ENCODE results near the gene TOMM40.

DNA sequence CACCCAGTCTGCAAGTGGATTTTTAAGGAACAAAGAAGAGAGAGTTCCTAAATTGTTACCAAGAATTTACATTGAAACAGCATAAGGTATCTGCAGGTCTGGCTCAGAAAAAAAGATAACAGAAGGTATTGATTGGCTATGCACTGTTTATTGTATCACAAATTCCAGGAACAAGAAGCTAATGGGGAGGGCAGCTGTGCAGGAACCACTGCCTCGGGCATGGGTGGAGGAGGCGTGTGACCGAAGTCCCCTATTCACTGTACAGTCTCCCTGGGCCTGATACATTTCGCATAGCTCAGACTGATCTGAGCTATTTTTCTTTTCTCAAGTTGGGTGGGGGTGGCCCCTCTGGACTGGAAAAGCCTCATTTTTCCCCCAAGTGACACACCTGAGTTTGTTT is 33.2 kb upstream of the TOMM40 start:
- TF ChIP-seq POLR2A (IDR thresholded peaks at IDR 0.05) = no peak
- TF ChIP-seq, protein P1, sequence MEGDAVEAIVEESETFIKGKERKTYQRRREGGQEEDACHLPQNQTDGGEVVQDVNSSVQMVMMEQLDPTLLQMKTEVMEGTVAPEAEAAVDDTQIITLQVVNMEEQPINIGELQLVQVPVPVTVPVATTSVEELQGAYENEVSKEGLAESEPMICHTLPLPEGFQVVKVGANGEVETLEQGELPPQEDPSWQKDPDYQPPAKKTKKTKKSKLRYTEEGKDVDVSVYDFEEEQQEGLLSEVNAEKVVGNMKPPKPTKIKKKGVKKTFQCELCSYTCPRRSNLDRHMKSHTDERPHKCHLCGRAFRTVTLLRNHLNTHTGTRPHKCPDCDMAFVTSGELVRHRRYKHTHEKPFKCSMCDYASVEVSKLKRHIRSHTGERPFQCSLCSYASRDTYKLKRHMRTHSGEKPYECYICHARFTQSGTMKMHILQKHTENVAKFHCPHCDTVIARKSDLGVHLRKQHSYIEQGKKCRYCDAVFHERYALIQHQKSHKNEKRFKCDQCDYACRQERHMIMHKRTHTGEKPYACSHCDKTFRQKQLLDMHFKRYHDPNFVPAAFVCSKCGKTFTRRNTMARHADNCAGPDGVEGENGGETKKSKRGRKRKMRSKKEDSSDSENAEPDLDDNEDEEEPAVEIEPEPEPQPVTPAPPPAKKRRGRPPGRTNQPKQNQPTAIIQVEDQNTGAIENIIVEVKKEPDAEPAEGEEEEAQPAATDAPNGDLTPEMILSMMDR (IDR thresholded peaks at IDR 0.05 in 8 of 11, conservative IDR thresholded peaks at IDR 0.05 in 3 of 11) = no peak
- no peak for TF ChIP-seq POLR2AphosphoS5 (IDR thresholded peaks at IDR 0.05)

Measured in spleen (tissue), 7 donors.